NCI-H1436 (cell line): ENCODE measurements around the gene AGAP1.

ENCODE experiments used
- DNase-seq: peaks from one replicate; lab custom pipeline; 2025; lab: John Stamatoyannopoulos, UW

The AGAP1 gene

DNA sequence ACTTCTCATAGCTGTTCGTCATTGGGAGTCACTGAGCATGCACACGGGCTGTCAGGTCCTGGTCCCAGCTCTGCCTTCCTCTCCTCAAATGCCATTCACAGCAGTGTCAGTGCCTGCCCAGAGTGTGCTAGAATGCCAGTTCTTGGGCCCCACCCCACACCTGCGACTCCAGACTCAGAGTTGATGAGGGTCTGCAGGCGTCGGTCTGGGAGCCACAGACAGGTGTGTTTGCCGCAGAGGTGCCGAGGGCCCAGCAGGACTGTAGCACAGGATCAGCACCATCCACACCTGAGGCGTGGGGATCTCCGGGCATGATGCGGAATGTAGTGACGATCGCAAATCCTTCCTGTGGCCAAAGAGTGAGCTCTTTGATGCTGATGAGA lies 56.5 kb downstream of the AGAP1 start:
- DNase-seq = no peak

- no peak for DNase-seq
These were observed 57.1 kb downstream of the AGAP1 start for GRCh38 chr2:235550946-235551345.

- DNase-seq = no peak
These were observed 58.1 kb downstream of the AGAP1 start for GRCh38 chr2:235551965-235552364.

DNA sequence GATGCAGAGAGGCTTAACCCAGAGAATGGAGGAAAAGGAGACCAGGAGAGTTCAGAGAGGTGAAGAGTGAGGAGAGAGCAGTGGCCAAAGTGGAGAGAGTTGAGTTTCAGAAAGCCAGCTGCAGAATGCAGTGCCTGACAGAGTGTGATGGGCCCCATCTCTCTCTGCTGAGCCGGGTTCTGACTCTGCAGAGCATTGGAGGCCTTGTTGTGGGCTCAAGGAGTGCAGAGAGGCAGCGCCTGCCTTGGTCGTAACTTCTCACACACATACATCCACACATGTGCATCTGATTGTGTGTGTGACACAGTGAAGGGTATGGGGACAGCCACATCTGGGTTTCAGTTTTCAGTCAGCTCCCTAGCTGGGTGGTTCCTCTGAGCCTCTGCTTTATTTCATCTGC lies 58.8 kb downstream of the AGAP1 start:
- no peak for DNase-seq

- DNase-seq = no peak
These were observed 59.4 kb downstream of the AGAP1 start for GRCh38 chr2:235553291-235553690.

DNA sequence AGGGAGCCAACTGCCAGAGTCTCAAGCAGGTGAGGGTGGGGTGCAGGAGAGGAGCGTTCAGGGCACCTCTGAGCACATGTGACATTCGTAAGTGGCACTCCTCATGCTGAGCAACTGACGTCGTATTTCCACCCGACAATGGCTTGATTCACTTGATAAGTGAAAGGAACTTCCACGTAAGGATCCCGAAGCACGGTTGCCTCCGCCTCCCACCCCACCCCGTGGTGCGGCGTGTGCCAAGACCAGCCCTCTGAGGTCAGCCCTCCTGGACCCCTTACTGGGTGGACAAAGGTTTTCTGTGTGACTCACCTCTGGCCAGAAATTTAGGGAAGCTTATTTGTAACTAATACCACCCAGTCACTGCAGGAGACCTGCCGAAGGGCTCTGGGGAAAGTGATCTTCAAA lies 59.9 kb downstream of the AGAP1 start:
- DNase-seq = no peak

DNA sequence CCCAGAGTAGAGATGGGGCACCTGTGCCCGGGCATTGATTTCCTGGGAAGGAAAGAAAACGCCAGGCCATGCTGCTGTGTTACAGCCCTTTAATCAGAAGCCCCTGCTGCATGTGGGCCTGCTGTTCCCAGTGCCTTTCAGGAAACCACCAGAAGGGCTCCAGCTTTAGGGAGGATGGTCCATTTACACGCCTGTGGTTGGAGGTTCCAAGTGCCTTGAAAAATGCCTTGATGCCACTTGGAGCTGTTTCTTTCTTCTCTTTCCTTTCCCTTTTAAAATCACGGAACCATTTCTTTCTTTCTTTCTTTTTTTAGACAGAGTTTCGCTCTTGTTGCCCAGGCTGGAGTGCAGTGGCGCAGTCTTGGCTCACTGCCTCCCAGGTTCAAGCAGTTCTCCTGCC lies 60.5 kb downstream of the AGAP1 start:
- DNase-seq = no peak

DNA sequence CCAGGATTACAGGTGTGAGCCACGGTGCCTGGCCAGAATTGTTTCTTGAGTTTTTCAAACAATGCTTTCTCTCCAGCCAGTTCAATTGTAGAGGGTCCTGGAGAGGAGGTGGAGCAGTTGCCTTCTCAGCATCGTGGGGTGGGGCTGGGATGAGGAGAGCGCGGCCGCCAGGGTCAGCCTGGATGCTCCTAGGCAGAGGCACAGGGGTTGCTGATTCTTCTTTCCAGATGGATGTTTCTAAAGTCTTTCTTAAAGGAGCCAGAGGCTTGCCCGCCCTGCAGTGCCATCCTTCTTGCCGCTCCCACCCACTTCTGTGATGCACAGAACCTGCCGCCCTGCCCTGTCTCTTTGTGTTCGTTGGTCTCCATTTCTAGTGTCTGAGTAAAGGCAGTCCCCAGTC lies 61.1 kb downstream of the AGAP1 start:
- no peak for DNase-seq

DNA sequence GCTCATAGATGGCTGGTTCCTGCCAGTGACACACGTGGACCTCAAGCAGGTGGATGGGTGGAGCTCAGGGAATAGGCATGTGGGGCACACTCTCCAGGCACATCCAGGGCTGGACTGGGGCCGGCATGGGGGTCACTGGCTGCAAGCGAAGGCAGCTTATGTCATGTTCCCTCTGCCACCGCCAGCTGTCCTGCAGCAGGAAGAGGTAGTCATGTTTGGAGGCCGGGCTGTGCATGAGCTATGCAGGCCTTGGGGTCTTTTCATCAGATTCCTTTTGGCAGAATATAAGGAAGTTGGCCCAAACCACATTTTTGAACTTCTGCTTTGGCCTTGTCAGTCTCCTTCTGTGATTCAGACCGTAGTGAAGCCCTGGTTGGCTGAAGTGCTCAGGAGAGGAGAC lies 61.5 kb downstream of the AGAP1 start:
- no peak for DNase-seq

GRCh38 chr2:235556086-235556485 lies 62.2 kb downstream of the AGAP1 start:
- no peak for DNase-seq

DNA sequence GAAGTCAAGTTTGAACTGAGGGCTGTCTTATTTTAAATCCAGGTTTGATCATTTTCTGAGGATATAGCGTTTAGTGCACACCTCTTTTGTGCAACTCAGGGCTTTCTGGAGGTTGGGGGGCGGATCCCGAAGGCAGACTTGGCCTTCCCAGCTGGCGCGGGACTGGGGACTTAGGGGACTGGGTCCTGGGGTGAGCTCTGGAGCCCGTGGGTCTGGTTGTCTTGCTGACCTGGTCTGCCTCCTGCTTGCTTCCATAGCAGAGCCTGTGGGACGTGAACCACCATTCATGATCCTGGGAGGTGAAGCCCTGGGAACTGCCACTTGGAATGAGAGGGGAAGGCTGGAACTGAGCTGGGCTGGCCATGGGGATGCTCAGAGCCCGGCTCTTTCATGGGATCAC lies 63.1 kb downstream of the AGAP1 start:
- no peak for DNase-seq

- DNase-seq = no peak
These were observed 64.1 kb downstream of the AGAP1 start for GRCh38 chr2:235557903-235558302.

GRCh38 chr2:235558572-235558971 lies 64.7 kb downstream of the AGAP1 start:
- DNase-seq = no peak

GRCh38 chr2:235560345-235560744 lies 66.5 kb downstream of the AGAP1 start:
- no peak for DNase-seq

DNA sequence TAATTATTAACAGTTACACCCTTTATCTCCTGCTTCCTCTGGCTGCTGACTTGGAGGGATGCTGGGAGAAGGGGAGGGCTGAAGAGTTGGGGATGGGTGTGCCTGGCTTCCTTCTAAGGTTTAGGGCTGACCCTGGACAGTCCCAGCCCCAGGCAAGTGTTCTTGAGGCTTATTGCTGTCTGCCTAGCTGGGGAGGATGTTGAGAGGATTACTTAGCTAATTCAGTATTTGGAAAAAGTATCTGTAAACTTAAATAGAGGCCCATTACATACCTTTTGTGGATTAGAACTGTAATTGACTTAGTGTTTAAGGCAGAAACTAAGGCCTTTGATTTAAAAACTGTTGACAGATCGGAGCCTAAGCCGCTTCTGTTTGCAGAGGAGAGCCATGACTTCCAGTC lies 67.6 kb downstream of the AGAP1 start:
- DNase-seq = no peak

DNA sequence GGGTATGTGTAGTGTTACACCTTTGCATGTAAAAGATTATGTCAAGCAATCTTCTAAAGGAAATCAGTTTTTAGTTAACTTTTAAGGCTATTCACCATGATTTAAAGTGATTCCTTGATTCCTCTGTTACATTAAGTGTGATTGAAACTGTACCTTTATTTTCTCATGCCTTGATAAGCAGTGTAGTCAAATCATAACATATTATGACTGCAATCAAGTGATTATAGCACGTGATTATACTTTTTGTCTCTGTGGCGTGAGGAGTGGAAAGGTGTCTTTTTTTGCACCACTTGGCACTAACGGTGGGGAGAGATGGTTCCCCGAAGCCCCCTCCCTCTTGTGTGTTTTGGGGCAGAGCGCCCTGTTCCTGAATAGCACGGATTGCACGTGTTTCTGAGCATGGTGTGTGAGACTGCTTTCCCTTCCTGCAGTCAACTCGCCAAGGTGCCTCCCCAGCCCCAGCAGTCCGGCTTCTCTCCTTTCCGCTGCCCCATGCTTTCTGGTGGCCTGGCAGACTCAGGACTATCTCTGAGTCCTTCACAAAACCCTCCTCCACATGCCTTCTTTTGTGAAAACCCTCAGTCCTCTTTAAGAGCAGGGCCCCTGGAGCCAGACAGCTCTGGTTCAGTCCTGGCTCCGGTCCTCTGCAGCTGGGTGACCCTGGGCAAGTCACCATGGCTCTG lies 68.4 kb downstream of the AGAP1 start:
- DNase-seq = no peak

GRCh38 chr2:235563056-235563910 lies 69.4 kb downstream of the AGAP1 start:
- no peak for DNase-seq

DNA sequence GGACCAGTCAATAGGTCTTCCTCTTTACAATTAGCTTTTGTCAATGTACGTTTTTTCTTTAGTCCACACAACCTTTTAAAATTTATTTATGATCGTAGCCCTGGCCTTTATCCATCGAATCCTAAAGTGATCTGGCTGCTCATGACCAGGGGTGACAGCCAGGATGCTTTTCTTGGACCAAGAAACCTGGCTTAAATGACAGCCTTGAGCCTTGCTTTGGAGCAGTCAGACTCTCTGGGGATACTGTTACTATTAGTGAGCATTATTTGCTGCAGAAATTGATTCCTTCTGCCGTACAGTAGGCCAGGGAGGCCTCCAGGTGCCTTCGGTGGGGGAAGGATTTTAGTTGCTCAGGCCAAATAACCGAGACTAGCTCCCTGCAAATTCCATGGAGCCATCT lies 70.2 kb downstream of the AGAP1 start:
- DNase-seq = no peak

DNA sequence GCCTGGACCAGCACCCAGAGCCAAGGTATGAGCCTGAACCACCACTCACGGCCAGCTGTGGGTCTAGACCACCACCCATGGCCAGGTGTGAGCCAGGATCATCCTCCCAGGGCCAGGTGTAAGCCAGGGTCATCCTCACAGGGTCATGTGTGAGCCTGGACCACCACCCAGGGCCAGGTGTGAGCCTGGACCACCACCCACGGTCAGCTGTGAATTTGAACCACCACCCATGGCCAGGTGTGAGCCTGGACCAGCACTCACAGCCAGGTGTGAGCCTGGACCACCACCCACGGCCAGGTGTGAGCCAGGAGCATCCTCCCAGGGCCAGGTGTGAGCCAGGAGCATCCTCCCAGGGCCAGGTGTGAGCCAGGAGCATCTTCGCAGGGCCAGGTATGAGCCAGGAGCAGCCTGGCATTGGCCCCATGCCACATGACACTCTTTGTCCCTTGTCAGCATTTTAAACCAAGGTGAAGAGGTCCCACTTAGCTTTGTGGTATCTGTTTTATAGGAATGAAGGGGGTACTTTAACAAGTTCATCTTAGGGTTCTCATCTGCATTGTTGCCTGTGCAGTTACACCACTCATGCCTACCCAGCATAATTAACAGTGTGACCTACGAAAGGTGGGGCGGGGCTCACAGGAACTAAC lies 71.2 kb downstream of the AGAP1 start:
- no peak for DNase-seq

DNA sequence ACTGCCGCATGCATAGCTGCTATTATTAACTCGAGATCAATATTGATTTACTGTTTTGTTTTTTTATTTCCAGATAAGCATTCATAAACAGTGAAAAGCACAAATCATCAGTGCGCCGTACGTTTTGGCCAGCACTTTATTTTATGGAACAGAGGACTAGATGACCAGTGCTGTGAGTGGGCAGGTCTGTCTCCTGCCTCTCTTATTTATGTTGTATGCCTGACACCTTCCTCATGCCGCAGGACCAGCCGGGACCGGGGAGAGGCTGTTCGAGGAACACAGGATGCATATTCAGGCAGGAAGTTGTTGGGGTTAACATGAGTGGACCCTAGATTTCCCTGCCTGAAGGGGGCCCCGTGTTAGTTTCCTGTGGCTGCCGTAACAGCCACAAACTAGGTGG lies 72.6 kb downstream of the AGAP1 start:
- no peak for DNase-seq

- DNase-seq = no peak
These were observed 73.2 kb downstream of the AGAP1 start for GRCh38 chr2:235566931-235567495.

- DNase-seq = no peak
These were observed 74.0 kb downstream of the AGAP1 start for GRCh38 chr2:235567842-235568241.

- no peak for DNase-seq
These were observed 74.6 kb downstream of the AGAP1 start for GRCh38 chr2:235568431-235568830.
